Activated T-cell treated with anti-CD3 and anti-CD28 coated beads for 4 hours (primary cell): ENCODE results near the gene CPED1.
"Not testable (repeated sequence)": the region's sequence is repeated elsewhere in the genome, so short reads cannot be mapped to it uniquely, and the experiment has no call there.

Experiments
- DNase-seq: peaks from one replicate; pipeline ENCODE4 v3.0.0-alpha.2; 2020

The CPED1 gene

GRCh38 chr7:121271098-121271497, 282.6 kb downstream of the CPED1 start:
- no peak for DNase-seq

- no peak for DNase-seq
These were observed 283.4 kb downstream of the CPED1 start for GRCh38 chr7:121271916-121272315.

- DNase-seq, result no peak
These were observed 284.2 kb downstream of the CPED1 start for GRCh38 chr7:121272676-121273075.

- no peak for DNase-seq
These were observed 285.1 kb downstream of the CPED1 start for GRCh38 chr7:121273467-121274167.

GRCh38 chr7:121274467-121274866, 286.0 kb downstream of the CPED1 start:
- no peak for DNase-seq

GRCh38 chr7:121275204-121275603, 286.7 kb downstream of the CPED1 start:
- DNase-seq, result no peak

GRCh38 chr7:121276313-121276712, 287.8 kb downstream of the CPED1 start:
- DNase-seq, result no peak

- DNase-seq, result no peak
These were observed 289.9 kb downstream of the CPED1 start for GRCh38 chr7:121278120-121279021.

- DNase-seq, result no peak
These were observed 290.6 kb downstream of the CPED1 start for GRCh38 chr7:121279060-121279620.

- no peak for DNase-seq
These were observed 291.3 kb downstream of the CPED1 start for GRCh38 chr7:121279822-121280221.

GRCh38 chr7:121280656-121281055, 292.1 kb downstream of the CPED1 start:
- DNase-seq, result no peak

GRCh38 chr7:121282129-121282528, 293.6 kb downstream of the CPED1 start:
- no peak for DNase-seq

GRCh38 chr7:121285066-121285667, 296.7 kb downstream of the CPED1 start:
- no peak for DNase-seq

GRCh38 chr7:121286186-121286585, 297.7 kb downstream of the CPED1 start:
- DNase-seq, result no peak

GRCh38 chr7:121286742-121287734, 298.5 kb downstream of the CPED1 start:
- DNase-seq, result no peak

- DNase-seq, result no peak
These were observed 300.4 kb downstream of the CPED1 start for GRCh38 chr7:121288894-121289293.

GRCh38 chr7:121289930-121290329, 301.4 kb downstream of the CPED1 start:
- DNase-seq, result not testable (repeated sequence)

- no peak for DNase-seq
These were observed 306.0 kb downstream of the CPED1 start for GRCh38 chr7:121294448-121294992.

GRCh38 chr7:121297843-121298242, 309.3 kb downstream of the CPED1 start:
- no peak for DNase-seq

GRCh38 chr7:121298831-121299239, 310.3 kb downstream of the CPED1 start:
- no peak for DNase-seq

GRCh38 chr7:121300685-121301420, 312.3 kb downstream of the CPED1 start:
- no peak for DNase-seq
